Activated CD8-positive, alpha-beta memory T cell treated with anti-CD3 and anti-CD28 coated beads, Interleukin-2, amount 10 ng/mL, durations not matched to agents 7 days and 5 days (primary cell): Measurements from ENCODE around the gene FHL3. TPM values are rescaled to one million over a fixed set of nuclear protein-coding genes. Genes with fewer than 3 reads are reported as not detected.
"Not testable (repeated sequence)": the region's sequence is repeated elsewhere in the genome, so short reads cannot be mapped to it uniquely, and the experiment has no call there.

ENCODE experiments used
- ATAC-seq: fragments of 150-1000 bp; cut with Tn5 transposase; one replicate; pipeline ENCODE4 v1.10.0; 2021; ENCODE audit warnings: moderate library complexity
- CTCF ChIA-PET: fragments of 350-600 bp; sonication (Branson Sonifier 250); formaldehyde crosslinking; loops from one replicate; lab custom pipeline; 2021; ENCODE audit warnings: antibody characterized with exemption; lab: Charles Lee
- DNase-seq: peaks from one replicate; pipeline ENCODE4 v3.0.0-alpha.2; 2020
- H3K27ac Mint-ChIP-seq: one replicate; pipeline ENCODE4 v1.8.0; 2021; ENCODE audit warnings: mild to moderate bottlenecking, mixed read lengths
- H3K27me3 Mint-ChIP-seq: one replicate; pipeline ENCODE4 v1.8.0; 2021; ENCODE audit warnings: mixed read lengths
- H3K36me3 Mint-ChIP-seq: one replicate; pipeline ENCODE4 v1.8.0; 2021; ENCODE audit warnings: mild to moderate bottlenecking, mixed read lengths
- H3K4me1 Mint-ChIP-seq: one replicate; pipeline ENCODE4 v1.8.0; 2021; ENCODE audit warnings: mixed read lengths
- H3K4me3 Mint-ChIP-seq: one replicate; pipeline ENCODE4 v1.8.0; 2021; ENCODE audit warnings: mild to moderate bottlenecking, moderate library complexity, mixed read lengths
- H3K9me3 Mint-ChIP-seq: one replicate; pipeline ENCODE4 v1.8.0; 2022; ENCODE audit warnings: low read depth, mixed read lengths
- total RNA-seq, 2 experiments: library from RNA; stranded (reverse); gene quantifications; one replicate each; pipeline ENCODE4 v1.2.3, GENCODE V29; 2021

Gene FHL3
- total RNA-seq, 2 experiments from 2014 or later, result 13.5 to 14.5 TPM

- Mint-ChIP-seq H3K36me3 (no peaks in the 10 kb centered on the region), H3K9me3 (no peaks in the 10 kb centered on the region), H3K4me1 (peaks cover 9% of the 10 kb centered on the region), H3K4me3 (no peak overlapping the region), H3K27ac (no peak overlapping the region), H3K27me3 (peaks cover 65% of the 10 kb centered on the region)
- DNase-seq, result no peak
- no peak for ATAC-seq
- CTCF ChIA-PET, result interaction anchor here (1.2 kb wide), 1 partner anchor 10 kb away, joined by 3 read pairs; no protein-coding TSS in a partner anchor
Observed at GRCh38 chr1:38043036-38043747, 37.9 kb upstream of the FHL3 start.

- H3K4me3 Mint-ChIP-seq, result no peak overlapping the region
- CTCF ChIA-PET, result interaction anchor here (1.2 to 1.8 kb wide), 3 partner anchors 9 to 14 kb away, joined by 3 to 5 read pairs (median 3); no protein-coding TSS in a partner anchor
- no peaks in the 10 kb centered on the region for H3K36me3 Mint-ChIP-seq
- no peak overlapping the region for H3K27ac Mint-ChIP-seq
- no peaks in the 10 kb centered on the region for H3K9me3 Mint-ChIP-seq
- ATAC-seq, result no peak
- no peak for DNase-seq
- peaks cover 7% of the 10 kb centered on the region for H3K4me1 Mint-ChIP-seq
- peaks cover 55% of the 10 kb centered on the region for H3K27me3 Mint-ChIP-seq
Observed at GRCh38 chr1:38041936-38042834, 36.9 kb upstream of the FHL3 start.

GRCh38 chr1:38039331-38040088, 34.2 kb upstream of the FHL3 start:
- Mint-ChIP-seq H3K9me3 (no peaks in the 10 kb centered on the region), H3K27ac (no peak overlapping the region), H3K27me3 (peaks cover 44% of the 10 kb centered on the region), H3K4me3 (no peak overlapping the region), H3K4me1 (peaks cover 2% of the 10 kb centered on the region), H3K36me3 (no peaks in the 10 kb centered on the region)
- ATAC-seq (no peak), DNase-seq (no peak)
- CTCF ChIA-PET, result interaction anchor here (0.9 kb wide), 1 partner anchor 33 kb away, joined by 3 read pairs; no protein-coding TSS in a partner anchor

DNA sequence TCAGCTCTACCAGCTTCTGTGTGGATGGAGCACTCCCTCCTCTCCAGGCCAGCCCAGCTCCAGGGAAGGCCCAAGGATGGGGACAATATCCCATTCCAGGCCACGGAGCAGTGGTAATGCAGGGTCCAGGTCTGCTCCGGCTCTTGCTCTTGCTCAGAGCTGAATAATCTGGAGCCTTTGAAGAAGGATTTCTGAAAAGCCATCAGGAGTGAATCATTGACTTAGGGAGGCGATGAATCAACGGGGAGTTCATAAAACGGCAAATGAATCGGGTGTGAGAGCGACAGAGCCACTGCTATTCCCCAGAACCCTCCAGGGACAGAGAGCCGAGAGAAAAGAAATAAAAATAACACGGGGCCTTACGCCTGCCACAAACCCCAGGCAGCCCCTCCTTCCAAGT, 33.5 kb upstream of the FHL3 start:
- ATAC-seq, result no peak
- DNase-seq, result no peak
- Mint-ChIP-seq H3K27ac (no peak overlapping the region), H3K36me3 (no peaks in the 10 kb centered on the region), H3K4me3 (no peak overlapping the region), H3K27me3 (peaks cover 39% of the 10 kb centered on the region), H3K9me3 (no peaks in the 10 kb centered on the region), H3K4me1 (no peaks in the 10 kb centered on the region)
- CTCF ChIA-PET, result interaction anchor here (0.9 kb wide), 1 partner anchor 33 kb away, joined by 3 read pairs; no protein-coding TSS in a partner anchor

DNA sequence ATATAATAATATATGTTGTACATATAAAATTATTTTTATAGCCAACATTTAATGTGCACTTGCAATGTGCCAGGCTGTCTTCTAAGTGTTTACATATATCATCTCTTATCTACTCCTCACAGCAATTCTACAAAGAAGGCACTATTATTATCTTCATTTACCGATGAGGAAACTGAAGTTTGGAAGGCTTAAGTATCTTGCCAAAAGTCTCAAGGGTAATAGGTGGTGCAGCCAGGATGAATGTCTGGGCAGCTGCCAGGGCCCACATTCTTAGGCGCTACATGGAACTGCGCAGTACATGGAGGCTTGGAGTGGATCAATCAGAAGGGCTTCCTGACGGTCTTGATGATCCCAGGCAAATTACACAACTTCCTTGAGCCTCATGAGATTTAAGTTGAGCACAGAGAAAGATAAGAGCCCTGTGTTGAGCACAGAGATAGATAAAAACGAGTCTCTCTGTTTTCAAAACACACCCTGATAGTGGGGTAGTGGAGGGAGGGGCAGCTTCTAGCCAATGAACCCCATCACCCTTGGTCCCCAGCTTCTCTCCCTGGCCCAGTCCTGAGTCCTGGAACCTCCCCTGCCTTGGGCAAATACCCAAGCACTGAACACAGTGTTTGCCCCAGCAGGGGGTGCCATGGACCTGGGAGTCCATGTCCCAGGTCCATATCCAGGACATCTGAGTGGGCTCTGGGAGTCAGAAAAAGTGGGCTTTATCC, 32.1 kb upstream of the FHL3 start:
- no peak for DNase-seq
- Mint-ChIP-seq H3K9me3 (no peaks in the 10 kb centered on the region), H3K27me3 (peaks cover 25% of the 10 kb centered on the region), H3K36me3 (no peaks in the 10 kb centered on the region), H3K27ac (no peak overlapping the region), H3K4me3 (no peak overlapping the region), H3K4me1 (no peaks in the 10 kb centered on the region)
- CTCF ChIA-PET, result interaction anchor here (1.4 to 1.7 kb wide), 2 partner anchors 34 to 35 kb away, joined by 3 to 4 read pairs; no protein-coding TSS in a partner anchor
- ATAC-seq, result no peak

- no peaks in the 10 kb centered on the region for H3K9me3 Mint-ChIP-seq
- H3K27ac Mint-ChIP-seq, result no peak overlapping the region
- CTCF ChIA-PET, result no interaction called here
- H3K36me3 Mint-ChIP-seq, result no peaks in the 10 kb centered on the region
- DNase-seq (no peak), ATAC-seq (no peak)
- no peak overlapping the region for H3K4me3 Mint-ChIP-seq
- H3K4me1 Mint-ChIP-seq, result peaks cover 17% of the 10 kb centered on the region
- H3K27me3 Mint-ChIP-seq, result peaks cover 9% of the 10 kb centered on the region
Observed at GRCh38 chr1:38034871-38035270, 29.6 kb upstream of the FHL3 start.

- H3K27ac Mint-ChIP-seq, H3K4me3 Mint-ChIP-seq, H3K36me3 Mint-ChIP-seq, DNase-seq, H3K9me3 Mint-ChIP-seq, ATAC-seq, H3K27me3 Mint-ChIP-seq: not testable (repeated sequence)
- H3K4me1 Mint-ChIP-seq, result peaks cover 36% of the 10 kb centered on the region
- CTCF ChIA-PET, result interaction anchor here (1.2 to 1.5 kb wide), 2 partner anchors 10 to 14 kb away, joined by 3 read pairs; no protein-coding TSS in a partner anchor
Observed at GRCh38 chr1:38032992-38033391, 27.7 kb upstream of the FHL3 start.

DNA sequence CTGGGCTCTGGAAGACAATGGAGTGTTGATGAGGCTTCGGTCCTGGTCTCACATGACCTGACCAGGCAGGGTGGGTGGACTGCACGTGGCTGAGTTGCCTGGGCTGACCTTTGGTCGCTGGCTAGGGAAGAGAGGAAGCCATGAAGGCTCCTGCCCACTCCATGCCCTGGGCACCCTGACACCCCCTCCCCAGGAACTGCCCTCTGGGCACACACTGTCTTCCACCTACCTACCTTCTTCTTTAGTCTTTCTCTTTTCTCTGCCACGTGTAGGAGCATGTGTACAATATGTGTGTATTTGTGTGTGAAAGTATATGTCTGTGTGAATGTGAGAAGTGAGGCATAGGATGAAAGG, 26.2 kb upstream of the FHL3 start:
- ATAC-seq (no peak), DNase-seq (no peak)
- H3K36me3 Mint-ChIP-seq, result no peaks in the 10 kb centered on the region
- H3K4me1 Mint-ChIP-seq, result peaks cover 51% of the 10 kb centered on the region
- no peak overlapping the region for H3K27ac Mint-ChIP-seq
- H3K9me3 Mint-ChIP-seq, result no peaks in the 10 kb centered on the region
- H3K27me3 Mint-ChIP-seq, result no peaks in the 10 kb centered on the region
- CTCF ChIA-PET, result no interaction called here
- H3K4me3 Mint-ChIP-seq, result no peak overlapping the region

DNA sequence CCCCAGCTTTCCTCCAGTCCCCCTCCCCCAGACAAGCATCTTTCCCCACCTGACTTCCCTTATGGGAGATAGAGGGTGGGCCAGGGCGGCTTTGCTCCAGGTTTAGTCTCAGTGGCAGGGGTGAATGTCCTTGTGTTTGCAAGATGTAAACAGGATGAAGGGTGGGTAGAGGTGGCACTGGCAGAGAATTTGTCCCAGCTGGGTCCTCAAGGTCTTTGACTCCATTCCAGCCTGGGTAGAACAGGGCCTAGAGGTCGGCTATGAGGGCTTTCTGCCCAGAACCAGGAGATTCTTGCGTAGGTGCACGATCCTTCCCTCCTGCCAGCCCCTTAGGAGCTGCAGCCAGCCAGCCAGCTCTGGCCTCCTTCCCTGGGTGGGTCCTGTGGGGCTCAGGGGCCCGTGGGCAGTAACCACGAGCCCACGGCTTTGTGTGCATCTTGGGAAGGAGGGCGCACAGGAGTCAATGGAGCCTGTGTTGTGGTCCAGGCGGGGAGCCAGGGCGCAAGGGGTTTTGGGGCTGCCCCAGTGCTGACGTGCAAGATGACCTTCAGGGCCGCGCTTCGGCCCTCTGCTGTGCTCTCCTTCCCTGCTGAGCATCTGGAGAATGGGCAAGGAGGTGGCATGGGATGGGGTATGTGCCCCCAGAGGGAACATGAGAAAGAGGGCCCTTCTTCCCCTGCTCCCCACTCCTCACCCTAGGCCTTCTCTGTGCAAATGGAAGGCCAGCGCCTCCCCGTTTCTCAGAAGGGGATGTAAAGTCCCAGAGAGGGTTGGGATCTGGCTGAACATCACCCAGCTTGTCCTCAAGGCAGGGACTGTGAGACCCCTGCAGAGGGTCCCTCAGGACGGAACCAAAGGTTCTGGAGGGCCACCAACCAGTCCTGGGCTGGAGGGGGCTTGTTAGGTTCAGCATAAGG, 25.5 kb upstream of the FHL3 start:
- peaks cover 55% of the 10 kb centered on the region for H3K4me1 Mint-ChIP-seq
- no peaks in the 10 kb centered on the region for H3K27me3 Mint-ChIP-seq
- peak overlapping the region; percentile 82 for H3K27ac Mint-ChIP-seq
- DNase-seq (no peak), ATAC-seq (no peak)
- no peaks in the 10 kb centered on the region for H3K9me3 Mint-ChIP-seq
- no peaks in the 10 kb centered on the region for H3K36me3 Mint-ChIP-seq
- peak overlapping the region; percentile 39 for H3K4me3 Mint-ChIP-seq
- CTCF ChIA-PET, result interaction anchor here (0.9 to 6.9 kb wide), 8 partner anchors 9 to 805 kb away, joined by 3 to 34 read pairs (median 4); partner anchors contain the start of genes SF3A3 and UTP11

- ATAC-seq, result peak; percentile 83
- Mint-ChIP-seq H3K27me3 (no peaks in the 10 kb centered on the region), H3K4me1 (peaks cover 58% of the 10 kb centered on the region), H3K27ac (peak overlapping the region; percentile 82), H3K9me3 (no peaks in the 10 kb centered on the region), H3K4me3 (peak overlapping the region; percentile 39), H3K36me3 (peaks cover 4% of the 10 kb centered on the region)
- peak; percentile 86 for DNase-seq
- CTCF ChIA-PET, result interaction anchor here (0.9 to 6.9 kb wide), 8 partner anchors 9 to 805 kb away, joined by 3 to 34 read pairs (median 4); partner anchors contain the start of genes SF3A3 and UTP11
Observed at GRCh38 chr1:38029685-38030511, 24.6 kb upstream of the FHL3 start.
